ENCODE results near the gene SLC28A3.

Gene SLC28A3

GRCh38 chr9:84296146-84296843 lies 44.3 kb downstream of the SLC28A3 start:
- no peak for DNase-seq

- no peak for DNase-seq
These were observed 46.2 kb downstream of the SLC28A3 start for GRCh38 chr9:84294241-84294950.

- no peak for DNase-seq
These were observed 47.4 kb downstream of the SLC28A3 start for GRCh38 chr9:84293001-84293798.

DNA sequence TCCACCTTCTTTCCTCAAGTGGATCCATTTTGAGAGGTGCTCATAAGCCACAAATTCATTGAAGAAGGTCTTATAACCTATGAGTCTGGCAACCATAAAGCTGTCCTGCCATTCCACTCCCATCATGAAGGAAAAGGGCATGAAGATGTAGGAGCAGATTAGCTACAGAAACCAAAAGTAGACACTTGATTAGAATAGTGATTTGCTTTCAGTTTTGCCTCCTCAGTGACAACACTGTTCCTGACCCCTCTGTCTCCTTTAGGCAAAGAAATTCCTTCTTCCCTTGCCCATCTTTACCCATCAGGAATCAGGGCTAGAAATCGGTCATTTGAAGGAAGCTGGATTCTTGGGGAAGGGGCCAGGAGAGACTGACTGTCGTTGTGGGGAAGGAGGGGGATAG lies 55.2 kb downstream of the SLC28A3 start:
- DNase-seq = no peak

DNA sequence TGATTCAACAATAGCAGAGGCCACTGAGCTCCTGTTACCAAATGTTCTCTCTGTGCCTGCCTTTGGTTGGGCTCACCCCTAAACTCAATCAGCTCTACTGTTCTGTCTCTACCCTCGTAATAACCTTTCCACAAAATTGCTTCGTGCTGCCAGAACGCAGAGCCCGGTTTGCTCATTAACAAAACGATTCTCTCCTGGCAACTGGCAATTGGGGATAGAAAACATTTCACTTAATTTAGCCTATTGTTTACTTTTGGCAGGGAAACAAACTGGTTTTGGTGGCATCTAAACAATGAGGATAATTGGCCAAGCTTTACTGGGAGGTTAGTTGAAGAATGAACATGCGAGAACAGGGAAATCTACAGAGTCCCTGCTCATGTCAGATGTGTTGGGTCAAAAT lies 56.6 kb downstream of the SLC28A3 start:
- no peak for DNase-seq

DNA sequence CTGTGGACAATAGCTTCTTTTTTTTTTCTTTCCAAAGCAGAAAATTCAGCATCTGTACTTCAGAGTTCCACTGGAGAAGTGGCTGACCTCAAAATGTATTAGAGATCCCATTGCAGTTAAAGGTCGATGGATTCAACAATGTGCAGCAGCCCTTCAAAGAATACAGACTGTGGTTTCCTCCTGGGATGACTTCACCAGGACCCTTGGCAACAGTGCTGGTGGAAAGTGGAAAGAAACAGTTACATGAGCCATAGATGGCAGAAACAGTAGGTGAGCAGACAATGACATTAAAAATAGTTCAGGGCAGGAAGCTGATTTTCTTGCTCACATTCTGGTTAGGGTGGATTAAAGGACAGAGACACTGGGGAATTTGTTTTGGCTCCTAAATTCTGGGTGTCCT lies 62.4 kb downstream of the SLC28A3 start:
- DNase-seq = no peak

GRCh38 chr9:84277646-84278045 lies 62.9 kb downstream of the SLC28A3 start:
- DNase-seq = no peak

DNA sequence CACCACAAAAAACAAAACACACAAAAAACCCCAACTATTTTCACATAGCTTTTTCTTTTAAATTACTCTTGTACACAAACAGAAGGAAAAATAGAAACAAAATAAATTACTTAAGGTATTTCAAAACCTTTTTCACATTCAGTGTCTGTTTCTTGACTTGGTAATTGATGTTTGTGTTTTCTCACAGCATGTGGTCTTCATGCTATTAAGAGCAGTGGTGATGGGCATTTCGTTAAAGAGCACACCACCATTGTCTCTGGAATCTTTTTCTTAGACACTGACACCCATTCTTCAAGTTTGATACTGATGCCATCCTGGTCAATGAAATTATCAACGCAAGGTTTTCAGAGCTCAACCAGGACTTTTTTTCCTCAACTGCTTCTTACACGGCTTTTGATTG lies 63.8 kb downstream of the SLC28A3 start:
- no peak for DNase-seq

- no peak for DNase-seq
These were observed 68.5 kb downstream of the SLC28A3 start for GRCh38 chr9:84271921-84272556.

GRCh38 chr9:84271531-84271900 lies 69.0 kb downstream of the SLC28A3 start:
- no peak for DNase-seq

DNA sequence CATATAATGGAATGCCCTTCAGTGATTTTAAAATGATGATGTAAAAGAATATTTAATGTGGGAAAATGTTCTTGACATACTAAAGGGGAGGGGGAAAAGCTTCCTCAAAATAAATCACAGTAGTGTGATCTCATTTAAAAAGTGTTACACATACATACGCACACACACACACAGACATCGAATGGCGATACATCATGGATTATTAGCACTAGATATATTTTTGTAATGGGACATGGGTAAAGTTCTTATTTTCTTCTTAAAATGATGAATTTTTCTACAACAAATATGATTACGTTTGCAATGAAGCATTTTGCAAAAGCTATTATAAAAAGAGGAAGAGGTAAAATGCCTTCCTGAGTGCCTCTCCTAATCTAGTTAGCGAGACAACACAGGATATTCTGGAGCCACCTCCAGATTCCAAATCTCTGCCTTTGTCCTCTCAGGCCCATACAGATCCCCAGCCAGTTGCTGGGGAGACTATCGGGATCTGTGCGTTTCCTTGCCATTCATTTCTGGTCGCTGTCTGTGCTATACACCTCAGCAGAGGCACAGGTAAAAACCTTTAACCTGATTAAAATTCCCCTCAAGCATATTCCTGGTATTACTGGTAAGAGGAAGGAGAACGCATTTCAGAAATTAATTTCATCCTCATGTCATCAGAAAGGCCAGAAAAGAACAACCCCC lies 69.6 kb downstream of the SLC28A3 start:
- no peak for DNase-seq

DNA sequence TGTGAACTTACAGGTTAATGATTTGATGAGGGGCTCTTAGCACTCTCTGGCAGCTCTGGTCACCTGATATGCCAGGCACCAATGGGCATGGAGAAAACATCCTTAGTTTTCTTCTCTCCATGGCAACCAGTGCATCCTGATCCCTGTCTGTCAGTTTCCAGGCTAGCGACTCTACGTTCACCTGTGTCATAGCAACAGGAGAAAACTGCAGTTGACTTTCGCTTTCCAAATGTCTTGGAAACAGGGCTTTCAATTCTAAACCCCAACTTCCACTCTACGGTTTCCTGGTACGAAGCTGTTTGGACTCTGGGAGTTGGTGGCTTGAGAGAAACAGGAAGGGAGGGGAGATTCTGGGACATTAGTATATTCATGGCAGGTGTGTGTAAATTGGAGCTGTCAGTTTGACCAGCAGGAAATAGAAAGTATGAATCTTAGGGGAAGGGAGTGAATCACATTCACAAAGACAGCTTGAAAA lies 74.4 kb downstream of the SLC28A3 start:
- DNase-seq = no peak

DNA sequence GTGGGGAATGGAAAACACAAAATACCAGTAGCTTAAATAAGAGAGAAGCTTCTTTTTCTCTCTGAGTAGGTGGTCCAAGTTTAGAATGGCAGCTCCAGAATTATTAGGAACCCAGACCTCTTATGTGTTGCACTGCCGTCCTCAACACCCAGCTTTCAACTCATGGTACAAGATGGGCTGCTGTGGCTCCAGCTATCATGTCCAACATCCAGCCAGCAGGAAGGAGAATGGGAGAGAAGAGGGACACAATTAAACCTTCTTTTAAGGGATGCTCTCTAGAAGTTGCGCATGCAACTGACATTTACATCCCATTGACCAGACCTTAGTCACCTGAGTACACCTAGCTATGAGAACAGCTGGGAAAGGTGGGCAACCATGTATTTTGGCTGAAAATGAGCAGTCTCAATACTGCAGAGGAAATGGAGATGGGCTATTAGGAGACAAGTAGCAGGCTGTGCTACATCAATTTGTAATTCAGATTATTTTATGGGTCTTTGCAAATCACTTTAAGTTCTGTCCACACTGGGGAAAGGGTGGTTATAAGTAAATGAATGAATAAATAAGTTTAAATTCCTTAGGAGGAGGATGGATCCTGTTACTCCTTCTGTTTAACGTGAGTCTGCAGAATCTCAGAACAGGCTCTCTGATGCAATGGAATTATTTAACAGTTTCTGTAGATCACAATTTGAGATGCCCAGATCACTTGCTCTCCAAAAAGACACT lies 76.1 kb downstream of the SLC28A3 start:
- no peak for DNase-seq

DNA sequence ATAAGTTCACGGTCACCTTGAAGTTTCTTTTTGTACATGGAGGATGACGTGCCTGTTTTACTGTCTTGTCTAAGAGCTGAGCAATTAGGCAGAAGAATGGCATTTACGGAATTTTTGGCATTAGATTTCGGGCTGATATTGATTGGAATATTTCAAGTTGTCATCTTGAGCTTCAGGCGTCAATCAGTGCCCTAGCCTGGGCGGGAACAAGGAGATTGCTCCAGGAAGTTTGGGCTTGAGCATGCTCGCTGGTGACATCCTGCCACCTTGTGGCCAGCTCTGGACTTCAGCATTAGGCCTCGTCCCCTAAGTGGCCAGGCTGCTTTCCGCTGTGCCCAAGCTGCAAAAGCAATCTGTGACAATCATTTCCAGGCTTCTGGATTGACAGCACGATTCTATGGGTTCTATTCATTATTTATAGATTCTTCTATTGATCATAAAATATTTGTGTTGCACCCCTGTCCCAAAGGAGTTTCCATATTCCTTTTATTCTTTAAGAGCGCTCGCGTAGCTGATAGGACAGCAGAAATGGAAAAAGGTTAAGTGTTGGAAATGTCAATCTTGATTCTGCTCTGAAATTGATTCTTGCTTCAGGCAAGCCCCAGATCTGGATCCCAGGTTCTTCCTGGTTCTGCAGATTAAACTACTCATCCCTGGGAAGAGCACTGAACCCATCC lies 79.3 kb downstream of the SLC28A3 start:
- DNase-seq = peak; percentile 54

DNA sequence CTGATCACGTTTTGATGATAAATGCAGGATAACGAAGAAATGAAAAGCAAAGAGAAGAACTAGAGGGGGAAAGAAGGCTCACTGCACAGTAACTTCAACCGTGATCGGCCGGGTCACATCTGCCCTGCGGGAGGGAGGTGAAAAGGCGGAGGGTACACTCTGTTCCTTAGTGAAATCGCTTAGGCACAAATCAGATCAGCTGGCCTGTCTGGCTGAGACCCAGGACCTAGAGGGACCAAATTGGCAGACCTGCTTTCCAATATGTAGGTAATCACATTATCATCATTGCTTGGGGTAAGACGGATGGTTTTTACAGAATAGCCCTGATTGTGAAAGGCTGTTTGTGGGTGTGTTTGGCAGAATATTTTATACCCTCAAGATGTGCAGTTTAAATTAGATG lies 82.2 kb downstream of the SLC28A3 start:
- DNase-seq = no peak

DNA sequence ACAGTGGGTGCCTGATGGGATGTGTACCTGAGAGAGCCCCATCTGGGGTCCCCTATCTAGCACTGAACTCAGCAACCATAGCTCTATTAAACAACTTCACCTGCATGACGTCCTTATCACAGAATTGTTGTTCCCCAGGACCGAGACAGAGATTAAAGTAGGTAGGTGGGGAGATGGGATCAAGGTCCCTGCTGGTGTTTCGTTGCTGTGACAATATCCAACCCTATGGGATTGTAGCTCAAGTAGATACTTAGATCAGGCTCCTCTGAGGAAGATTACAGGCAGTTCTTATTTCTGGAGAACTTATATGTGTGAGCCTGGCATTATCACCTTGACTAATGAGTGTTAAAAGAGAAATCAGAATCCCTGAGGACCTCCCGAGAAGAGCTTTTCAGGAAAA lies 84.9 kb downstream of the SLC28A3 start:
- DNase-seq = no peak

- DNase-seq = no peak
These were observed 85.6 kb downstream of the SLC28A3 start for GRCh38 chr9:84254972-84255371.

- no peak for DNase-seq
These were observed 88.6 kb downstream of the SLC28A3 start for GRCh38 chr9:84251921-84252320.

DNA sequence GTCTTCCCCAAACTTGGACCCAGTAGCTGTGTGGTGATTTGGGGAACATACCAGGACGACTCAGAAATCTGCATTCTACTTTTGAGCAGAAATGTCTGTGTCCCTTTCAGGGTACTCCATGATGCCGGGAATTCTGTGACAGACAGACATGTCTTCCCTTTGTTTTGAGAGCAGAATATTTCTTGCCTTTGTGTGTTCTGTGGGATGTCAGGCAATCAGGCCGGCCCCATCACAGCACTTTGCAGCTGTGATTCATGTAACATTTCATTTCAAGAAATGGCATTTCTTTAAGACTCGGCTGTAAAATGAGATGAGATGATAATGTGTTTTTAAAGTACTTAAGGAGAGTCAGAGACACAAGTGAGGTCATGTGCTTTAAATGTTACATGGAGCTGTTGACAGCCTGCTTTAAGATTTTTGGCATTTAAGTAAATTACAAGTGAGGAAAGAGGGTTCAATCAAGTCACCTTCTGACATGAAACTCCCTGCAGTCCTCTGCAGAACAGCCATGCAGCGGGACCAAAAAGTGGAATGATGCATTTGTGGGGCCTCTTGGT lies 98.7 kb downstream of the SLC28A3 start:
- DNase-seq = no peak

DNA sequence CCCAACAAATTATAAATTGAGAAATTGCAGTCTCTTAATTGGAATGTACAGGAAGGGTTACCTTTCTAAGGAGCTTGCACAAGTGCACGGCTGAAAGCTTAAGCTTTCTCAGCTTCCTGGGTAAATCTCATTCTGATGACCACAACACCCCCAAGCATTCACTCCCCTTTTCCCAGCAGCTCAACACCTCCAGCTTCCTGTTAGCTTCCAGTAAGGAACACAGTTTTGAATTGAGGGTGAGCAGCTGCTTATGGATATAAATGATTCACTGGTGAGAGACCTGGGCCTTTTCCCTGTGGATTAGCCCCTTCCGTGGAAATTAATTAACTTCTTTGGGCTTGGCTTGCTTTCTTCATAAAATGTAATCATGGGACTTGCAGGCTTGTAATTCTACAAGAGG lies 101.2 kb downstream of the SLC28A3 start:
- no peak for DNase-seq

DNA sequence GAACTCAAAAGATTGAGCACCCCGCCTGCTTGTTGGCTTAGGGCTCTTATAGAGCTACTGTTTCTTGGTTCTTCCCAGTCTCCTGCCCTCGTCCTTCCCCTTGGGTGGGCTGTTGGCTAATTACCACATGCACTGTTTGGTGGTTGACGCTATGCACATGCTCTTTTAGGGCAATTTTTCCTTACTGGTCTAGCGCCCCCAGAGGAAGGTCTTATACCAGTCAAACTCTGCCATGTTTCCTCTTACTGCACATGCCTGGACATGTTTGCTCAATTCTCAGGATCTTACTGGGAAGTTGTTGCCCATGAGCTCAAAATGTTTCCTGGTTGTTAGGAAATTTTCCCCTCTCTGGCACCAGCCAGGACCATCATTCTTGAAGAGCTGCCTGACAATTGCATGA lies 101.9 kb downstream of the SLC28A3 start:
- no peak for DNase-seq

Data from NCI-H1694 treated with DMSO at 0.1 percent for 48 hours (cell line).